ENCODE data around the gene GPRC5A. TPM values are rescaled to one million over a fixed set of nuclear protein-coding genes. Genes with fewer than 3 reads are reported as not detected.
"Not testable (repeated sequence)": the region's sequence is repeated elsewhere in the genome, so short reads cannot be mapped to it uniquely, and the experiment has no call there.

GPRC5A gene
- total RNA-seq, 1 donor from 2014 or later = not detected

- Mint-ChIP-seq H3K9me3 (no peaks in the 10 kb centered on the region), H3K27ac (no peak overlapping the region), H3K4me3 (no peak overlapping the region), H3K27me3 (no peaks in the 10 kb centered on the region), H3K36me3 (ENCODE audit: low read depth) (no peaks in the 10 kb centered on the region), H3K4me1 (no peaks in the 10 kb centered on the region)
- no peak for DNase-seq
- no peak for TF ChIP-seq CTCF (IDR thresholded peaks at IDR 0.05)
- ChIA-PET CTCF (no interaction called here), POLR2A (interaction anchor here (0.6 kb wide), 1 partner anchor 176 kb away, joined by 3 read pairs; no protein-coding TSS in a partner anchor)
- no peak for ATAC-seq (ENCODE audit: low read depth)
- intact Hi-C loops (cut with micrococcal nuclease) = no loop called here
These were observed 18.5 kb upstream of the GPRC5A start for GRCh38 chr12:12872934-12873275.

- CTCF ChIA-PET = interaction anchor here (0.6 to 0.8 kb wide), 2 partner anchors 12 to 338 kb away, joined by 3 to 4 read pairs; no protein-coding TSS in a partner anchor
- H3K4me3 Mint-ChIP-seq = no peak overlapping the region
- no peak for ATAC-seq (ENCODE audit: low read depth)
These were observed 17.3 kb upstream of the GPRC5A start for GRCh38 chr12:12874029-12874428.

DNA sequence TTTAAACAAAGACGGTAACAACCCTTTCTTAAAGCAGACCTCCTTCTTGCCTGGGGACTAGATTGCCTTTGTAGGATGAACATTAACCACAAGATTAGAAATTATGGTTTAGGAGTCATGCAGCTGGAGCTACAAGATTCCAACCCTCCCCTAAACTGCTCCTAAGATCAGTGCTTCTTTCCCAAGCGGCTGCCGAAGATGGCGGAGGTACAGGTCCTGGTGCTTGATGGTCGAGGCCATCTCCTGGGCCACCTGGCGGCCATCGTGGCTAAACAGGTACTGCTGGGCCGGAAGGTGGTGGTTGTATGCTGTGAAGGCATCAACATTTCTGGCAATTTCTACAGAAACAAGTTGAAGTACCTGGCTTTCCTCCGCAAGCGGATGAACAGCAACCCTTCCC lies 16.1 kb upstream of the GPRC5A start:
- H3K4me1 Mint-ChIP-seq; CTCF ChIA-PET; H3K36me3 Mint-ChIP-seq (ENCODE audit: low read depth); H3K9me3 Mint-ChIP-seq; intact Hi-C loops (cut with micrococcal nuclease); H3K4me3 Mint-ChIP-seq; POLR2A ChIA-PET; H3K27me3 Mint-ChIP-seq; DNase-seq; ATAC-seq (ENCODE audit: low read depth); H3K27ac Mint-ChIP-seq: not testable (repeated sequence)

More at GRCh38 chr12:12874029-12874428, 17.3 kb upstream of the GPRC5A start:
- Mint-ChIP-seq H3K36me3 (ENCODE audit: low read depth) (no peaks in the 10 kb centered on the region), H3K9me3 (no peaks in the 10 kb centered on the region), H3K27me3 (no peaks in the 10 kb centered on the region), H3K4me1 (no peaks in the 10 kb centered on the region), H3K27ac (no peak overlapping the region)
- TF ChIP-seq CTCF (IDR thresholded peaks at IDR 0.05) = no peak
- DNase-seq = no peak
- intact Hi-C loops (cut with micrococcal nuclease) = no loop called here
- POLR2A ChIA-PET = no interaction called here

DNA sequence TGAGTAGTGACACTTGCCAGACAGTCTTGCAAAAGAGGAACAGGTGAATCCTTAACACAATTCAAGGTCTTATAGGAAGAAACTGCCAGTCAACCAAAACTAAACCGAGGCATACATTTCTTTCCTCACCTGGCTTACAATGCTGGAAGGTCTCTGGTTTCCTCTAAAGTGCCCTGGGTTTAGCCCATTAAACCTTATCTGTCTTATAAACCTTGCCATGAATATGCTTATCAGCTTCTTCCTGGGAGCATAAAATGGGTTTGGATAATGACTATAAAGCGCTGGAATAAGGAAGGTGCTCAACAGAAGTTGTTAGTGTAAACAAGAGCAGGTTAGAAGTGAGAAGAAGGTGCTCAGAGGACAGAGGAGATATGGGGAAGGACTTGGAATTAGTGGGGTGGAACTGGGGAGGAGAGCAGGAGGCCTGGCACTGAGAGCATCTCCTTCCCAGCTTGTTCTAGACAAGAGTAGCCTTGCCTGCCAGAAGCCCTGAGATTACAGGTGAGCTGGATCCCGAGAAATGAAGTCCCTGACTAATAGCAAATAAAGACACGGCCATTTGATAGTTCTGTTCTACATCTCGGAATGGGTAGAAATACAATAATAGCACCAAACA lies 14.1 kb upstream of the GPRC5A start:
- Mint-ChIP-seq H3K9me3 (no peaks in the 10 kb centered on the region), H3K27me3 (peaks cover 5% of the 10 kb centered on the region), H3K4me1 (no peaks in the 10 kb centered on the region), H3K36me3 (ENCODE audit: low read depth) (no peaks in the 10 kb centered on the region), H3K27ac (no peak overlapping the region), H3K4me3 (no peak overlapping the region)
- no peak for TF ChIP-seq CTCF (IDR thresholded peaks at IDR 0.05)
- POLR2A ChIA-PET = no interaction called here
- intact Hi-C loops (cut with micrococcal nuclease) = no loop called here
- CTCF ChIA-PET = no interaction called here
- DNase-seq (no peak), ATAC-seq (ENCODE audit: low read depth) (no peak)

DNA sequence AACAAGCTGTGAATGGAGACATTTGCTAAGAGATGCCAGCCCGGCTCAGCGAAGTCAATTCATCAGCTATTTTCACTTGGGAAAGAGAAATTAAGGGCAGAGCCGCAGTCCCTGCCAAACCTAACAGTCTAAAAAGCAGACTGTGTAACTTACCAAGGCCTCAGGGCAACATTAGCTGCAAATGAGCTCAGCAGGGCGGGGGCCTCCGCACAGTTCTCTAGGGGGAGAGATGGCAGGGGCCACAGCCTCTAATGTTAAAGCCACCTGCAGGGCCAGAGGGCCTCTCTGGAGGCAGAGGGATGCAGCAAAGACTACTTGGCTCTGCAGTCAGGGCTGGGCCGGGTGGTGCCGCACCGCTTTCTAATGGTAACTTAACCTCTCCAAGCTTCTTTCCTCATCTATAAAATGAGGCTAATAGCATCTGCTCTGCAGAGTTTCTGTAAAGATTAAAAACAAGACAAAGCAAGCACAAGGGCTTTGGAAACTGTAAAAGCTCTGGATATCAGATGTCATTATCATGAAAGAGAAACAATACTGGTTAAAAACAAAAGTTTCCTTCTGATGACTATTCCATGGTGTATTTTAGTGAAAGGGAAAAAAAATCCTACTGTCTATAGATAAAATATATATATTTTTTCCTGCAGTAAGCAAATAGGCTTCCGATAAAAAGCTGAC lies 13.4 kb upstream of the GPRC5A start:
- intact Hi-C loops (cut with micrococcal nuclease) = no loop called here
- H3K4me1 Mint-ChIP-seq = no peaks in the 10 kb centered on the region
- ATAC-seq (ENCODE audit: low read depth) (no peak), DNase-seq (no peak)
- H3K36me3 Mint-ChIP-seq (ENCODE audit: low read depth) = no peaks in the 10 kb centered on the region
- H3K27ac Mint-ChIP-seq = no peak overlapping the region
- H3K4me3 Mint-ChIP-seq = no peak overlapping the region
- H3K9me3 Mint-ChIP-seq = no peaks in the 10 kb centered on the region
- ChIA-PET POLR2A (no interaction called here), CTCF (no interaction called here)
- TF ChIP-seq CTCF (IDR thresholded peaks at IDR 0.05) = no peak
- peaks cover 5% of the 10 kb centered on the region for H3K27me3 Mint-ChIP-seq

All from activated B cell treated with CpG ODN at 0.5 μM for 24 hours (primary cell).